Endothelial cell of umbilical vein (primary cell): ENCODE measurements around the gene OPN1SW. TPM values are rescaled to one million over a fixed set of nuclear protein-coding genes. Genes with fewer than 3 reads are reported as not detected.

Experiments
- BruUV-seq: library from RNA; stranded (reverse); fragments of 400-500 nt; replicated peaks from 2 replicates; lab custom pipeline; 2021; lab: Mats Ljungman, UMichigan
- CTCF ChIA-PET: fragments of 300-600, 350-600 bp; sonication (Branson Sonifier 250); formaldehyde crosslinking; loops from one replicate; lab custom pipeline; 2021; ENCODE audit warnings: antibody characterized with exemption, inconsistent platforms; lab: Charles Lee
- POLR2A ChIA-PET: fragments of 300-600, 350-600 bp; sonication (Branson Sonifier 250); formaldehyde crosslinking; loops from one replicate; lab custom pipeline; 2021; ENCODE audit warnings: antibody characterized with exemption, inconsistent platforms; lab: Charles Lee
- DNase-seq: peaks from one replicate; pipeline ENCODE4 v3.0.0-alpha.2; 2011; ENCODE audit warnings: low read depth, low spot score
- FAIRE-seq: peaks from 2 replicates; lab custom pipeline; 2011; peaks lifted over from hg19 to GRCh38; lab: Jason Lieb, UNC
- H2AFZ ChIP-seq: 2 replicates; pipeline ENCODE4 v1.6.0; 2012; ENCODE audit warnings: low read depth, low read length, control low read depth, inconsistent platforms
- H3K27ac ChIP-seq: 2 replicates; pipeline ENCODE4 v1.5.1; 2011; ENCODE audit warnings: low read depth, mild to moderate bottlenecking, control low read depth, low read length, moderate library complexity; ENCODE audit not compliant: insufficient read depth
- H3K27me3 ChIP-seq, 2 experiments: 2 replicates each; pipeline versions ENCODE4 v1.6.0 to v1.6.1; 2011; ENCODE audit warnings: low read length in 2 of 2, mixed read lengths in 1 of 2; ENCODE audit not compliant: control insufficient read depth in 2 of 2, insufficient read depth in 2 of 2
- H3K36me3 ChIP-seq, 2 experiments: 2 replicates in 1 of 2; 3 replicates in 1 of 2; pipeline ENCODE4 v1.5.1; 2011; ENCODE audit warnings: low read length in 2 of 2, mild to moderate bottlenecking in 1 of 2, moderate library complexity in 1 of 2; ENCODE audit not compliant: control insufficient read depth in 2 of 2, insufficient read depth in 2 of 2; ENCODE audit errors: extremely low read depth in 1 of 2
- H3K4me1 ChIP-seq: 3 replicates; pipeline ENCODE4 v1.5.1; 2011; ENCODE audit warnings: mild to moderate bottlenecking, low read length; ENCODE audit not compliant: control insufficient read depth, insufficient read depth; ENCODE audit errors: extremely low read depth
- H3K4me2 ChIP-seq: 2 replicates; pipeline ENCODE4 v1.6.1; 2011; ENCODE audit warnings: low read length, control low read depth, mixed read lengths; ENCODE audit not compliant: insufficient read depth
- H3K4me3 ChIP-seq, 3 experiments: fragments of 200-600 bp in 1 of 3; sonication (generic), shearing (Covaris generic) in 1 of 3; replicated peaks in 1 of 3; 2 replicates each; pipeline ENCODE4 v1.5.1; 2011 to 2016; ENCODE audit warnings: control low read depth in 3 of 3, low read length in 3 of 3, mild to moderate bottlenecking in 2 of 3, inconsistent platforms in 1 of 3, low read depth in 1 of 3, moderate library complexity in 1 of 3; ENCODE audit not compliant: insufficient read depth in 1 of 3
- H3K79me2 ChIP-seq: 2 replicates; pipeline ENCODE4 v1.6.0; 2012; ENCODE audit warnings: low read length, inconsistent platforms; ENCODE audit not compliant: control insufficient read depth, insufficient read depth
- H3K9ac ChIP-seq: replicated peaks from 2 replicates; pipeline ENCODE3; 2011; ENCODE audit warnings: low read length, control low read depth; ENCODE audit not compliant: insufficient read depth; ENCODE audit errors: extremely low read depth
- H3K9me1 ChIP-seq: replicated peaks from 3 replicates; pipeline ENCODE4 v1.6.0; 2011; ENCODE audit warnings: mild to moderate bottlenecking, low read length; ENCODE audit not compliant: control insufficient read depth, insufficient read depth; ENCODE audit errors: extremely low read depth
- H3K9me3 ChIP-seq: replicated peaks from 2 replicates; pipeline ENCODE4 v1.5.1; 2012; ENCODE audit warnings: low read length, inconsistent platforms; ENCODE audit not compliant: control insufficient read depth, insufficient read depth
- H4K20me1 ChIP-seq: replicated peaks from 2 replicates; pipeline ENCODE3; 2011; ENCODE audit warnings: mild to moderate bottlenecking, low read length; ENCODE audit not compliant: control insufficient read depth, insufficient read depth; ENCODE audit errors: extremely low read depth
- EZH2 ChIP-seq: IDR thresholded peaks from 2 replicates; pipeline ENCODE4 v1.6.1; 2012; ENCODE audit warnings: borderline replicate concordance, low read depth, mild to moderate bottlenecking, moderate library complexity, low read length, inconsistent platforms; ENCODE audit not compliant: severe bottlenecking
- FOS ChIP-seq: IDR thresholded peaks from 2 replicates; pipeline ENCODE4 v1.6.1; 2011; ENCODE audit warnings: mild to moderate bottlenecking, low read length, moderate library complexity, borderline replicate concordance; ENCODE audit not compliant: insufficient read depth
- GATA2 ChIP-seq: IDR thresholded peaks from 2 replicates; pipeline ENCODE4 v1.7.0; 2011; ENCODE audit warnings: low read depth, mild to moderate bottlenecking, moderate library complexity, mixed read lengths, low read length; ENCODE audit not compliant: insufficient read length, insufficient read depth
- JUN ChIP-seq: IDR thresholded peaks from 2 replicates; pipeline ENCODE4 v1.6.1; 2011; ENCODE audit warnings: borderline replicate concordance, low read depth; ENCODE audit not compliant: insufficient read length, insufficient read depth
- MYC ChIP-seq: IDR thresholded peaks from one replicate; pipeline ENCODE4 v1.6.1; 2011; ENCODE audit warnings: mild to moderate bottlenecking, low read depth, low read length
- POLR2AphosphoS5 ChIP-seq: IDR thresholded peaks from 2 replicates; pipeline ENCODE4 v1.6.1; 2012; ENCODE audit warnings: low read depth, mild to moderate bottlenecking, control low read depth, low read length, moderate library complexity; ENCODE audit not compliant: insufficient read depth
- dilution Hi-C: fragments of 300-500 bp; cut with MboI; formaldehyde crosslinking; loops from one replicate; pipeline ENCODE4 v1.15.0; 2019; ENCODE audit warnings: low sequenced_read_pairs; ENCODE audit not compliant: extremely low pct_ligation_motif_present
- intact Hi-C: fragments of 100-400 bp; cut with micrococcal nuclease; formaldehyde crosslinking; loops from one replicate; pipeline ENCODE4 v1.10.0; 2022
- polyA plus RNA-seq, 4 experiments: library from polyadenylated mRNA; depleted of rRNA in 3 of 4; stranded (reverse) in 3 of 4; unstranded in 1 of 4; fragments of >200 nt; gene quantifications; 2 replicates each; pipeline versions ENCODE4 v1.2.1 to v1.2.3, GENCODE V29; 2011 to 2012; ENCODE audit warnings: missing spikeins in 1 of 4
- total RNA-seq: library from RNA; stranded (reverse); gene quantifications from 2 replicates; pipeline ENCODE4 v1.2.3, GENCODE V29; 2021
- TF ChIP-seq, protein P1 (sequence below): IDR thresholded peaks from 2 replicates; pipeline ENCODE4 v1.6.1; 2011; ENCODE audit not compliant: insufficient read depth, insufficient read length

Gene OPN1SW
- total and polyA plus RNA-seq, 2 donors (not counting 3 experiments of a cell fraction or from before 2014, with no cell fraction given), result not detected

DNA sequence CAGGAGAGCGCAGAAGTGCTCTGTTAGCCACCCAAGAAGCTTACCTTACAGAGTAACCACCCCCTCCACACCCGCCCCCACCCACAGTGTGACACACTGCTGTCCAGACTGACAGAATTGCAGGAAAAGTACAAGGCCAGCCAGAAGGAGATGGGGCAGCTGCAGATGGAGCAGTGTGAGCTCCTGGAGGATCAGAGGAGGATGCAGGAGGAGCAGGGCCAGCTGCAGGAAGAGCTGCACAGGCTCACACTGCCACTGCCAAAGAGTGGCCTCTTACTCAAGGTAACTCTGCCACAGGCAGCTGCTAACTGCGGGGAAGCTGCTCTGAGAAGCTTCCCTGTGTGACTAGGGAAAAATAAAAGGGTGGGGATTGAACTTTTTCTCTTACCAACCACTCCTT lies 33.8 kb upstream of the OPN1SW start:
- Histone ChIP-seq H3K4me1 (no peaks in the 10 kb centered on the region), H3K4me2 (no peak overlapping the region), H2AFZ (no peak overlapping the region), H3K9ac (no peak overlapping the region), H3K27ac (no peak overlapping the region), H3K9me3 (no peaks in the 10 kb centered on the region), H3K36me3 (no peaks in the 10 kb centered on the region), H3K9me1 (no peaks in the 10 kb centered on the region), H4K20me1 (no peaks in the 10 kb centered on the region), H3K27me3 (peaks cover 0 to 5% of the 10 kb centered on the region in 2 experiments), H3K79me2 (no peaks in the 10 kb centered on the region), H3K4me3 (no peak overlapping the region)
- DNase-seq (no peak), FAIRE-seq (no peak)
- no peak for TF ChIP-seq GATA2
- TF ChIP-seq, protein P1, sequence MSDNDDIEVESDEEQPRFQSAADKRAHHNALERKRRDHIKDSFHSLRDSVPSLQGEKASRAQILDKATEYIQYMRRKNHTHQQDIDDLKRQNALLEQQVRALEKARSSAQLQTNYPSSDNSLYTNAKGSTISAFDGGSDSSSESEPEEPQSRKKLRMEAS, result no peak
- no peak for TF ChIP-seq POLR2AphosphoS5
- no peak for TF ChIP-seq EZH2
- ChIA-PET POLR2A (no interaction called here), CTCF (interaction anchor here (1.4 kb wide), 1 partner anchor 36 kb away, joined by 3 read pairs; no protein-coding TSS in a partner anchor)
- BruUV-seq, result no TSS peak
- dilution Hi-C loops, result no loop called here
- intact Hi-C loops, result no loop called here

GRCh38 chr7:128807191-128807590 lies 31.6 kb upstream of the OPN1SW start:
- H3K9me1 ChIP-seq, result no peaks in the 10 kb centered on the region
- DNase-seq, result no peak
- TF ChIP-seq JUN (no peak), POLR2AphosphoS5 (no peak), FOS (no peak), MYC (no peak), GATA2 (no peak)
- TF ChIP-seq, protein P1, result no peak
- intact Hi-C loops (no loop called here), dilution Hi-C loops (no loop called here)
- CTCF ChIA-PET, result interaction anchor here (1.3 kb wide), 1 partner anchor 12 kb away, joined by 5 read pairs; no protein-coding TSS in a partner anchor
- no TSS peak for BruUV-seq
- no peak for FAIRE-seq
- H3K4me1 ChIP-seq, result no peaks in the 10 kb centered on the region
- no peaks in the 10 kb centered on the region for H3K79me2 ChIP-seq
- H3K9ac ChIP-seq, result no peak overlapping the region
- H4K20me1 ChIP-seq, result no peaks in the 10 kb centered on the region
- H3K4me2 ChIP-seq, result no peak overlapping the region
- H3K27me3 ChIP-seq, result no peaks in the 10 kb centered on the region
- POLR2A ChIA-PET, result no interaction called here
- no peak overlapping the region for H3K4me3 ChIP-seq
- H3K9me3 ChIP-seq, result no peaks in the 10 kb centered on the region
- H2AFZ ChIP-seq, result no peak overlapping the region
- no peak overlapping the region for H3K27ac ChIP-seq
- no peaks in the 10 kb centered on the region for H3K36me3 ChIP-seq
